Prostate gland (tissue), 2 donors: ENCODE measurements around the gene CSF2RB. TPM values are rescaled to one million over a fixed set of nuclear protein-coding genes. Genes with fewer than 3 reads are reported as not detected.

ENCODE experiments used
- DNase-seq: peaks from one replicate; pipeline ENCODE4 v3.0.0-alpha.2; 2019; ENCODE audit warnings: low spot score
- H3K27ac ChIP-seq, 2 donors: fragments of 200-600 bp; sonication (generic); 2 replicates each; pipeline ENCODE4 v1.5.1; 2017 to 2019
- H3K27me3 ChIP-seq: fragments of 200-600 bp; sonication (generic); replicated peaks from 2 replicates; pipeline ENCODE4 v1.5.1; 2019; ENCODE audit not compliant: insufficient read depth
- H3K36me3 ChIP-seq, 2 donors: fragments of 200-600 bp; sonication (generic); 1 replicate in 1 of 2; 2 replicates in 1 of 2; pipeline versions ENCODE4 v1.5.1 to v1.8.1; 2017 to 2019
- H3K4me1 ChIP-seq: fragments of 200-600 bp; sonication (generic); replicated peaks from 2 replicates; pipeline ENCODE4 v1.5.1; 2019
- H3K4me3 ChIP-seq, 2 donors: fragments of 200-600 bp; sonication (generic); 2 replicates each; pipeline ENCODE4 v1.5.1; 2017 to 2019
- H3K9me3 ChIP-seq: fragments of 200-600 bp; sonication (generic); 2 replicates; pipeline ENCODE4 v1.5.1; 2017
- POLR2A ChIP-seq: fragments of 450-650 bp; IDR thresholded peaks from one replicate; pipeline ENCODE4 v1.6.1; 2016; ENCODE audit warnings: antibody characterized with exemption, mild to moderate bottlenecking
- POLR2AphosphoS5 ChIP-seq: sonication (generic); formaldehyde crosslinking; IDR thresholded peaks from one replicate; pipeline ENCODE4 v1.6.1; 2017; ENCODE audit warnings: antibody characterized with exemption
- WGBS: methylation state at CpG from one replicate; pipeline ENCODE4 v1.1.5; 2018; 5-methylcytosine and 5-hydroxymethylcytosine counted together
- intact Hi-C: fragments of 100-400 bp; cut with DNase I; formaldehyde crosslinking; loops from one replicate; pipeline ENCODE4 v1.14.2; 2022
- total RNA-seq, 2 donors: library from RNA; depleted of rRNA; stranded (reverse); fragments of >200 nt; gene quantifications; one replicate each; pipeline ENCODE4 v1.1.0, GENCODE V29; 2016
- TF ChIP-seq, protein P1 (sequence below), 4 experiments: fragments of 200-600 bp in 2 of 4; fragments of 450-650 bp in 2 of 4; sonication (generic) in 2 of 4; IDR thresholded peaks; 1 replicate in 3 of 4; 2 replicates in 1 of 4; pipeline ENCODE4 v1.5.1; 2016 to 2019; ENCODE audit warnings: antibody characterized with exemption in 4 of 4, mild to moderate bottlenecking in 2 of 4, moderate library complexity in 2 of 4

The CSF2RB gene
- total RNA-seq, 2 donors from 2014 or later: 1.1 to 3.2 TPM

DNA sequence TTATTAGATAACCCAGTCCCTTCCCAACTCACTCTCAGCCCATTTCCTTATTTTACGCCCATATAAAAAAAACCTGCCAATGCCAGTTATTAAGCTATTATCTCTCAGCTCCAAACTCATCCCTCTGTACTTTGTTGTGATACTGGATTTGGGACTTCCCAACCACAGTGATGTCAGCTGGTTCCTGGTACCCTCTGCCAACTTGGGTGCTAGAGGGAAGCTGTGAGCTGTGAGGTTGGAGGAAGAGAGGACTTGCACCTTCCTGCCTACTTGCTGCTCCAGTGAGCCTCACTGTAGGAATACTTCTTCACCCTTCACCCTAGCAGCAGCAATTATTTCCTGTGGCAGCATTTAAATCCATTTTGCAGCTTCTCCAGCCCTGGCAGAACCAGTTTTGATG is 19.2 kb upstream of the CSF2RB start:
- no peaks in the 10 kb centered on the region for H3K27me3 ChIP-seq
- H3K4me3 ChIP-seq: no peak overlapping the region
- H3K4me1 ChIP-seq: no peaks in the 10 kb centered on the region
- H3K36me3 ChIP-seq: no peaks in the 10 kb centered on the region
- intact Hi-C loops: no loop called here
- H3K27ac ChIP-seq: no peak overlapping the region
- no peaks in the 10 kb centered on the region for H3K9me3 ChIP-seq
- TF ChIP-seq POLR2AphosphoS5 (no peak), POLR2A (no peak)
- TF ChIP-seq, protein P1, sequence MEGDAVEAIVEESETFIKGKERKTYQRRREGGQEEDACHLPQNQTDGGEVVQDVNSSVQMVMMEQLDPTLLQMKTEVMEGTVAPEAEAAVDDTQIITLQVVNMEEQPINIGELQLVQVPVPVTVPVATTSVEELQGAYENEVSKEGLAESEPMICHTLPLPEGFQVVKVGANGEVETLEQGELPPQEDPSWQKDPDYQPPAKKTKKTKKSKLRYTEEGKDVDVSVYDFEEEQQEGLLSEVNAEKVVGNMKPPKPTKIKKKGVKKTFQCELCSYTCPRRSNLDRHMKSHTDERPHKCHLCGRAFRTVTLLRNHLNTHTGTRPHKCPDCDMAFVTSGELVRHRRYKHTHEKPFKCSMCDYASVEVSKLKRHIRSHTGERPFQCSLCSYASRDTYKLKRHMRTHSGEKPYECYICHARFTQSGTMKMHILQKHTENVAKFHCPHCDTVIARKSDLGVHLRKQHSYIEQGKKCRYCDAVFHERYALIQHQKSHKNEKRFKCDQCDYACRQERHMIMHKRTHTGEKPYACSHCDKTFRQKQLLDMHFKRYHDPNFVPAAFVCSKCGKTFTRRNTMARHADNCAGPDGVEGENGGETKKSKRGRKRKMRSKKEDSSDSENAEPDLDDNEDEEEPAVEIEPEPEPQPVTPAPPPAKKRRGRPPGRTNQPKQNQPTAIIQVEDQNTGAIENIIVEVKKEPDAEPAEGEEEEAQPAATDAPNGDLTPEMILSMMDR (IDR thresholded peaks at IDR 0.05): no peak
- DNase-seq: no peak
- 59% methylated on average over 1 of the region's 1 CpG for WGBS

GRCh38 chr22:36897611-36898010 is 15.8 kb upstream of the CSF2RB start:
- Histone ChIP-seq H3K4me3 (no peak overlapping the region), H3K4me1 (no peaks in the 10 kb centered on the region), H3K27me3 (no peaks in the 10 kb centered on the region), H3K9me3 (no peaks in the 10 kb centered on the region), H3K36me3 (no peaks in the 10 kb centered on the region), H3K27ac (no peak overlapping the region)
- TF ChIP-seq POLR2A: no peak
- TF ChIP-seq, protein P1 (IDR thresholded peaks at IDR 0.05): no peak
- no peak for TF ChIP-seq POLR2AphosphoS5
- 49% methylated on average over 3 of the region's 3 CpGs for WGBS
- intact Hi-C loops: no loop called here
- DNase-seq: no peak

DNA sequence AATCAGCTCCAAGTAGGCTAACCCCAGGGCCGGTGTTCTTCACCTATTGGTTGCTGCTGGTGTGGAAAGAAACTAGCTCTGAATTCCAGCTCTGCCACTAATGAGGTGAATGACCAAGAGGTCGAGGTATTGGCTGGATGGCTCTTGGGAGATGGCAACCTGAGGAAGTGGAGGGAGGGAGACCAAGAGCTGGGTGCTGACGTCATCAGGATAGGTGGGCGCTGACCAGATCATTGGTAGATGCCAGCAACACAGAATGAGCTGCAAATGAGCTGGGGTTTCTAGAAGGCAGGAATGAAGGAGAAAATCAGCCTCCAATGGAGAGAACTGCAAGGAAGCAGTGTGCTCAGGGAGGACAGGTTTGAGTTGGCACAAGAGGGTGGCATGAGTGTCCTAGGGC is 14.7 kb upstream of the CSF2RB start:
- no peak for TF ChIP-seq POLR2AphosphoS5
- TF ChIP-seq POLR2A: no peak
- TF ChIP-seq, protein P1 (IDR thresholded peaks at IDR 0.05): no peak
- 95% methylated on average over 4 of the region's 4 CpGs for WGBS
- Histone ChIP-seq H3K36me3 (no peaks in the 10 kb centered on the region), H3K27me3 (no peaks in the 10 kb centered on the region), H3K4me3 (no peak overlapping the region), H3K9me3 (no peaks in the 10 kb centered on the region), H3K4me1 (no peaks in the 10 kb centered on the region), H3K27ac (no peak overlapping the region)
- intact Hi-C loops: no loop called here
- no peak for DNase-seq

DNA sequence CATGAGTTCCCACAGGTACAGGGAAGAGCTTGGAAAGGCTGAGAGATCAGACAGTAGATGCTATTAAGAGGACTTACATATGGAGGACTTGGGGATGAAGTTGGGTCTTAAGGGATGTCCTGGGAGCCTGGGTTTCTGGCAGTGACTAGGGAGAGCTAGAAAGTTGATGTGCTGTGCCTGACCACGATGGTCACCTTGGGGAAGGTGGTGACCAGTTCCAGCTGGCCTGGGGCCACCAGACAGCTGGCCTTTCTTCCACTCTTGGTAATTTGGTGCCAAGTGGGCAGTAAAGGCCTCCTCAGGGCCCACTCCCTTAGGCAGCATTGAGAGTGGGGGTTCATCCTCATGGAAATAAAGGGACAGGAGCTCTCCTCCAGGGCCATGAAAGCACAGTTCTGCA is 13.9 kb upstream of the CSF2RB start:
- Histone ChIP-seq H3K36me3 (no peaks in the 10 kb centered on the region), H3K9me3 (no peaks in the 10 kb centered on the region), H3K4me3 (no peak overlapping the region), H3K4me1 (no peaks in the 10 kb centered on the region), H3K27me3 (no peaks in the 10 kb centered on the region), H3K27ac (no peak overlapping the region)
- WGBS: 86% methylated on average over 1 of the region's 1 CpG
- TF ChIP-seq POLR2AphosphoS5 (no peak), POLR2A (no peak)
- TF ChIP-seq, protein P1 (IDR thresholded peaks at IDR 0.05): no peak
- intact Hi-C loops: no loop called here
- no peak for DNase-seq

DNA sequence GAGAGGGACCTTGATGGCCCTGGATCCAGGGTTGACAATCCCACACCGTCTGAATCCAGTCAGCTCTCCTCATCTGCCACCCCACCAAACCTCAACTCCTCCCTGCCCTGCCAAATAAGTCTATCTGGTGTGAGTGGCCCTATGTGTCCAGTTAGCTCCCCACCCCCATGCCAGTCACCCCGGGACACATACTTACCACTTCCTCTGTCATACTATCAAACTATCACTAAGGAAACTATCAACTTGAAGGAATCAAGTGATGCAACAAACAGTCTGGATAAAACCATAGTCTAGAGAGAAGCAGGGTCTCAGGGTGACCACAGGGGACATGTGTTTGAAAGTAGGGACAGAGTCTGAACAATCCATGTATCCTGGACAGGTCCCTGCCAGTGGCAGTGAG is 13.2 kb upstream of the CSF2RB start:
- Histone ChIP-seq H3K9me3 (no peaks in the 10 kb centered on the region), H3K27ac (no peak overlapping the region), H3K4me3 (no peak overlapping the region), H3K36me3 (no peaks in the 10 kb centered on the region), H3K4me1 (no peaks in the 10 kb centered on the region), H3K27me3 (no peaks in the 10 kb centered on the region)
- DNase-seq: no peak
- WGBS: 75% methylated on average over 2 of the region's 2 CpGs
- TF ChIP-seq, protein P1 (IDR thresholded peaks at IDR 0.05): no peak
- TF ChIP-seq POLR2AphosphoS5: no peak
- TF ChIP-seq POLR2A: no peak
- intact Hi-C loops: no loop called here
